Right kidney (tissue), 9 donors: ENCODE measurements around the gene PEX7.
A peak's percentile ranks its signal among the peaks of the same experiment; 100 is the strongest.

Experiments
- DNase-seq: peaks from one replicate; pipeline ENCODE4 v3.0.0-alpha.2; 2016
- long read RNA-seq, 8 donors: transcript quantifications; one replicate each; lab custom pipeline, GENCODE V29; 2026

The PEX7 gene, protein sequence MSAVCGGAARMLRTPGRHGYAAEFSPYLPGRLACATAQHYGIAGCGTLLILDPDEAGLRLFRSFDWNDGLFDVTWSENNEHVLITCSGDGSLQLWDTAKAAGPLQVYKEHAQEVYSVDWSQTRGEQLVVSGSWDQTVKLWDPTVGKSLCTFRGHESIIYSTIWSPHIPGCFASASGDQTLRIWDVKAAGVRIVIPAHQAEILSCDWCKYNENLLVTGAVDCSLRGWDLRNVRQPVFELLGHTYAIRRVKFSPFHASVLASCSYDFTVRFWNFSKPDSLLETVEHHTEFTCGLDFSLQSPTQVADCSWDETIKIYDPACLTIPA
- long read RNA-seq, donor 1, transcript PEX7-201 (10 exons, 1,464 nt) = major isoform, 10 of 10 reads
- long read RNA-seq, donor 1, partial matches to known transcripts = 0 of 10 reads
- long read RNA-seq, donor 1, other reads (novel, unspliced or antisense) = 0 of 10 reads
- long read RNA-seq, donor 2, partial matches to known transcripts = 0 of 2 reads
- long read RNA-seq, donor 2, other reads (novel, unspliced or antisense) = 0 of 2 reads
- long read RNA-seq, donor 3, partial matches to known transcripts = 0 of 4 reads
- long read RNA-seq, donor 3, other reads (novel, unspliced or antisense) = 0 of 4 reads
- long read RNA-seq, donor 4, partial matches to known transcripts = 0 of 2 reads
- long read RNA-seq, donor 4, other reads (novel, unspliced or antisense) = 0 of 2 reads
- long read RNA-seq, donor 5, transcript PEX7-201 (10 exons, 1,464 nt) = major isoform, 6 of 6 reads
- long read RNA-seq, donor 5, partial matches to known transcripts = 0 of 6 reads
- long read RNA-seq, donor 5, other reads (novel, unspliced or antisense) = 0 of 6 reads
- long read RNA-seq, donor 6, partial matches to known transcripts = 0 of 2 reads
- long read RNA-seq, donor 6, other reads (novel, unspliced or antisense) = 0 of 2 reads
- long read RNA-seq, donor 7, partial matches to known transcripts = 0 of 4 reads
- long read RNA-seq, donor 7, other reads (novel, unspliced or antisense) = 0 of 4 reads
- long read RNA-seq, donor 8, transcript PEX7-201 (10 exons, 1,464 nt) = major isoform, 5 of 5 reads
- long read RNA-seq, donor 8, partial matches to known transcripts = 0 of 5 reads
- long read RNA-seq, donor 8, other reads (novel, unspliced or antisense) = 0 of 5 reads

DNA sequence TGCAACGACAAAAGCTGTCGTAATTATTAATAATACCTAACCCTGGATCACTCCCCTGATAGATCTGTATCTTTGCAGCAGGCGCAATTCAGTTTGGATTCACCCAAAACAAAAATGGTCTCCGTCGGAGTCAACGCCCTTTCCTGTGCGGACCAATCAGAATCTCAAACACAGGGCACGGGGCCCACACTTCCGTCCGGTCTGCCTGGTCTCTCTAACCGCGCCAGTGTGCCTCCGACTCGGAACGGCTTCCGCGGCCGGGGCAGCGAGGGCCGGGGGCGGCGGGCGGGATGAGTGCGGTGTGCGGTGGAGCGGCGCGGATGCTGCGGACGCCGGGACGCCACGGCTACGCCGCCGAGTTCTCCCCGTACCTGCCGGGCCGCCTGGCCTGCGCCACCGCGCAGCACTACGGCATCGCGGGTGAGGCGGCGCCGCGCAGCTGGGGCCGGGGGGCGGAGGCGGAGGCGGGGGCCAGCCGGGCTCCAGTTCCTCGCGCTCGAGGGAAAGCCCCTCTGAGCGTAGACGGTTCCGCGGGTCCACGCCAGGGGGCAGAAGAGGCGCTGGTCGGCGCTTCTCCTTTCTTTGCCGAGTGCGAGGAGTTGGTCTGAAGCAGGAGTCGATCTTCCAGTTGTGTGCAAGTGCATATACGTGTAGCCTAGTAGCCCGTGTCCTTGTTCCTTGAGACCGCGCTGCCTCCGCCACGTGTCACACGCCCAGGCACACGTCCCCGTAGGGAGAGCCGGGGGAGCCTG, at the start of gene PEX7:
Gene PEX7, plus strand, starts transcription at position 217 of the 752 bp plus-strand sequence. Its CDS starts 74 bp downstream, at position 291.
- DNase-seq = peak; percentile 86

GRCh38 chr6:136772685-136773472, 49.5 kb upstream of the PEX7 start:
- DNase-seq = peak; percentile 38

GRCh38 chr6:136773473-136773796, 49.0 kb upstream of the PEX7 start:
- no peak for DNase-seq

DNA sequence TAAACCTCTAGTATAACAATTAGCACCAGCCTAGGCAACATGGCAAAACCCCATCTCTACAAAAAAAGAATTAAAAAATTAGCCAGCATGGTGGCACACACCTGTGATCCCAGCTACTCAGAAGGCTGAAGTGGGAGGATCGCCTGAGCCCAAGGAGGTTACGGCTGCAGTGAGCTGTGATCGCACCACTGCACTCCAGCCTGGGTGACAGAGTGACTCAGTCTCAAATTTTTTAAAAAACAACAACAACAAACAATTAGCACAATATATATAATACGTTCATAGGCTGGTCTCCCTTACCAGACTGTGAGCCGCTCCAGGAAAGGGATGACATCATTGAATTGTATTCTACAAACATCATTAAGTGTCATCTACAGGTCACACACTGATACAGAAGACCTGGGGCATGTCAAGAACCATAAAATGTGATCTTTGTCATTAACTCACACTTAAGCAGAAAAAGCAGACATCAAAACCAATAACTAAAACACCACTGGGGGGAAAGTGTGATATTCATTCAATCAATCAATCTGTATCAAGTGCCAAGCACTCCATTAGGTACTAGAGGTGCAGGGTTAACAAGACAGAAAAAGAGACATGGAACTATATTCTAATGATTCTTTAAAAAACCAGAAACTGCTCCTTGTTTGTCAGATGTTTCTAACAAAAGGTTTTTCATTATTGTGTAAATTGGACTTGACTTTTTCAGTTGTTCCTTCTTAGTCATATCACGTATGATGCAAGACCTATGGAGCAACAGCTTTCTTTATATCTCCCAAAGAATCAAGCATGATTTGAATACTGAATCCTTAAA, 48.0 kb upstream of the PEX7 start:
- no peak for DNase-seq

- no peak for DNase-seq
These were observed 47.3 kb upstream of the PEX7 start for GRCh38 chr6:136775081-136775480.

GRCh38 chr6:136775548-136775947, 46.8 kb upstream of the PEX7 start:
- DNase-seq = no peak

- no peak for DNase-seq
These were observed 44.7 kb upstream of the PEX7 start for GRCh38 chr6:136777651-136778050.

- no peak for DNase-seq
These were observed 42.7 kb upstream of the PEX7 start for GRCh38 chr6:136779682-136780081.

DNA sequence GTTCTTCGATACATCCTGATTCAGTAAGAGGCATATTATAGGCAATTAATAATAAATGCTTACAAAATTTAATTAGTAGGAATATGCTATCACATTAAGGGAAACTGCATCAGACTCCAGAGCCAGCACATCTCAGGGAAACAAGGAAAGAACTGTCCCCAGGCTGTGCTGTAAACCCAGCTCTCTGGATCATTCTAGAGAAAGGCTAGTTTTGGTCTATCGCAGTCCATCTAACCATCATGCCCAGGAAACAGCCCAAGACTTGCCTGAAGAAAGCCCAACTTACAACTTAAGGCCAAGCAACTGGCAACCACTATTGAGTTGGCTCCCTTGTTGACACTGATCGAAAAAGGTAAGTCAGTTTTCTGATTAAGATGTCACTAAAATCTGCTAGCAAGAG, 41.4 kb upstream of the PEX7 start:
- no peak for DNase-seq

GRCh38 chr6:136782021-136782770, 40.2 kb upstream of the PEX7 start:
- DNase-seq = no peak

- DNase-seq = no peak
These were observed 39.4 kb upstream of the PEX7 start for GRCh38 chr6:136783021-136783420.

- DNase-seq = no peak
These were observed 38.7 kb upstream of the PEX7 start for GRCh38 chr6:136783495-136784270.

DNA sequence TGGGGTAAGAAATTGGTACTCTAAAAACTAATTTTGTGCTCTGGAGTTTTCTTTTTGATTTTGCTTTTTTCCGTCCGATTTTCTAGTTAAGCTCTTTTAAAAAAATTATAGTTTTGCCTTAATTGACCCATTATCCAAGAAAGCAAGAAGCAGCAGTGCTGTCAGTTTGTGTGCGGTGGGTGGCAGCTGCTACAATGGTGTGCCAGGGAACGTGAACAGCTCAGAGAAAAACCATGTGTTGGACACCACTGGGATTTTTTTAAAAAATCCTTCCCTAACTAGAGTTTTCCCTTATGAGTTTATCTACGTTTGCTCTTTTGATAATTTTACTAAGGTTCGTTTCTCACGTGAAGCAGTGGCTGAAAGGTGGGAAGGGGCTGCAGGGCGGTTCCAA, 38.1 kb upstream of the PEX7 start:
- DNase-seq = no peak

DNA sequence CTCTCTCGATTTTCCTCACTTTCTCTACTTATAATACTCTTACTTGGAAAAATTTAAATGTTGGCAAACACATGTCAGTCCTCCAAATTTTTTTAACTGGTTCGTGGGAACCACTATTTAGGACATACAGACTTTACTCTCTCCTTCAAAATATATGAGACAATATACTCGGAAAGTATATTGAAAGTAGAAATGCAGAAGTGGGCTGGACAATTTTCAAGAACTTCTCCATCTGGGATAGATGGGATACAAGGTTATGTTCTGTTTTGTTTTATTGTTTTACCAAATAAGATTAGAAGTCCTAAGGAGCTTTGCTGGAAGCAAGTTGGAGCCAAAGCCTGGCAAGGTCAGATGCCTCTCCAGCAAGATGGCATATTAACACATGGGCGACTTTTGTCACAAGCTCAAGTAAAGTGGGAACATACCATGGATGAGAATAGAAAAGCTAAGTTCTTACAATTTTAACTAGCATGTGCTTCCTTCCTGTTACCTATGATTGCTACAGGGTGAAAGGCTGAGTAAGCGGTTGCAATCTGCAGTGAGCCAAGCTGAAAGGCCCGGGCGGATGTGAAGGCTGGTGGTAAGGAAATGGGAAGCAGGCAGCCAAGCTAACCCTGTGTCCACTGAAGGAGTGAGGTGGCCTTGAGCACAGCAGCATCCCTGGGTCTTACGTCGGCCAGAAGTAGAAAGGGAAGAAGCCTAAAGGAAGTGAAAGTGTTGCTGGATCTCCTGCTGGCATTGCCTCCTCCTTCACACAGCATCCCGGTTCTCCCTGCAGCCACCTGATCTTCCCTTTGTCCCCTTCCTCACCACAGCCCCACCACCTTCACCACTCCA, 37.3 kb upstream of the PEX7 start:
- DNase-seq = no peak

DNA sequence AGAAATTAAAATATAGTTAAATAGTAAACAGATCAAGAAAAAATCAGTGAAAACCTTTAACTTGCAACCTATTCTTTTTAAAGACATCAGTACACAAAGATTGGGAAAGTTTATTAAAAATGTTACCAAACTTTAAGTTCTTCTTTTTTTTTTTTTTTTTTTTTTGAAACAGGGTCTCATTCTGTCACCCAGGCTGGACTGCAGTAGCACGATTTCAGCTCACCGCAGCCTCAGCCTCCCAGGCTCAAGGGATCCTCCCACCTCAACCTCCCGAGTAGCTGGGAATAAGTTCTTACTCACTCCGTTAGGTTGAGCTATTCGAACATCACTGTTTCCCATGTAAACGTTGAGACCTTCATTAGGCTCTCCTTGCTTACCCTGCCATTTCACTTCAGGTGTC, 35.7 kb upstream of the PEX7 start:
- no peak for DNase-seq

- no peak for DNase-seq
These were observed 34.7 kb upstream of the PEX7 start for GRCh38 chr6:136787726-136788068.

DNA sequence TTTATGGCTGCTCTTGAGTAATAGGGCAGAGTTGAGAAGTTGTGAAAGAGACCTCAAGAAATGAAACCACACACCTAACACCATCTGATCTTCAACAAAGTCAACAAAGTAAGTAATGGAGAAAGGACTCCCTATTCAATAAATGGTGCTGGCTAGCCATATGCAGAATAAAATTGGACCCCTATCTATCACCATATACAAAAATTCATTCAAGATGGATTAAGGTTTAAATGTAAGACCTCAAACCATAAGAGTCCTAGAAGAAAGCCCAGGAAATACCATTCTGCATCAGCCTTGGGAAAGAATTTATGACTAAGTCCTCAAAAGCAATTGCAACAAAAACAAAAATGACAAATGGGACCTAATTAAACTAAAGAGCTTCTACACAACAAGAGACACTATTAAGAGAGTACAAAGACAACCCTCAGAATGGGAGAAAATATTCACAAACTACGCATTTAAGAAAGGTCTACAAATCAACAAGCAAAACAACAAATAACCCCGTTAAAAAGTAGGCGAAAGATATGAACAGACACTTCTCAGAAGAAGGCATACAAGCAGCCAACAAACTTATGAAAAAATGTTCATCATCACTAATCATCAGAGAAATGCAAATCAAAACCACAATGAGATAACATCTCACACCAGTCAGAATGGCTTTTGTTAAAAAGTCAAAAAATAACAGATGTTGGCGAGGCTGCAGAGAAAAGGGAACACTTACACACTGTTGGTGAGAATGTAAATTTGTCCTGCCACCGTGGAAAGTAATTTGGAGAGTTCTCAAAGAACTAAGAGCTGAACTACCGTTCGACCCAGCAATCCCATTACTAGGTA, 34.1 kb upstream of the PEX7 start:
- no peak for DNase-seq
